GM23338 (cell line): ENCODE measurements around the gene ATP6V1F. TPM values are rescaled to one million over a fixed set of nuclear protein-coding genes. Genes with fewer than 3 reads are reported as not detected.
A peak's percentile ranks its signal among the peaks of the same experiment; 100 is the strongest.

ENCODE experiments used
- ATAC-seq: fragments of 200-7000 bp; cut with Tn5 transposase; 3 replicates; pipeline ENCODE4 v1.9.1; 2020
- DNase-seq: peaks from one replicate; pipeline ENCODE4 v3.0.0-alpha.2; 2015; ENCODE audit warnings: low spot score
- H2AFZ ChIP-seq: fragments of 200-600 bp; sonication (generic); 2 replicates; pipeline ENCODE4 v1.8.0; 2016; ENCODE audit warnings: antibody characterized with exemption, mild to moderate bottlenecking, moderate library complexity
- H3F3A ChIP-seq: fragments of 200-600 bp; sonication (generic); replicated peaks from 2 replicates; pipeline ENCODE4 v1.8.0; 2017; ENCODE audit warnings: antibody characterized with exemption, mixed run types, low read depth
- H3K27ac ChIP-seq: fragments of 200-600 bp; sonication (generic); 2 replicates; pipeline ENCODE4 v1.6.1; 2016; ENCODE audit warnings: low read depth
- H3K27me3 ChIP-seq: fragments of 200-600 bp; sonication (generic); 2 replicates; pipeline ENCODE4 v1.8.0; 2016; ENCODE audit warnings: mild to moderate bottlenecking, mixed run types, moderate library complexity; ENCODE audit not compliant: insufficient read depth
- H3K36me3 ChIP-seq: fragments of 200-600 bp; sonication (generic); 2 replicates; pipeline ENCODE4 v1.8.0; 2016; ENCODE audit warnings: mild to moderate bottlenecking; ENCODE audit not compliant: insufficient read depth
- H3K4me1 ChIP-seq: fragments of 200-600 bp; sonication (generic); 2 replicates; pipeline ENCODE4 v1.8.0; 2016; ENCODE audit warnings: mild to moderate bottlenecking, moderate library complexity; ENCODE audit not compliant: insufficient read depth
- H3K4me2 ChIP-seq: fragments of 200-600 bp; sonication (generic); 2 replicates; pipeline ENCODE4 v1.7.1; 2017; ENCODE audit warnings: mixed run types
- H3K4me3 ChIP-seq: fragments of 200-600 bp; sonication (generic); 2 replicates; pipeline ENCODE4 v1.6.1; 2016; ENCODE audit warnings: mixed run types
- H3K79me2 ChIP-seq: fragments of 200-600 bp; sonication (generic); replicated peaks from 2 replicates; pipeline ENCODE4 v1.8.0; 2017; ENCODE audit warnings: mild to moderate bottlenecking; ENCODE audit not compliant: insufficient read depth
- H3K9me2 ChIP-seq: fragments of 200-600 bp; sonication (generic); 2 replicates; pipeline ENCODE4 v1.8.0; 2017; ENCODE audit not compliant: insufficient read depth
- H4K20me1 ChIP-seq: fragments of 200-600 bp; sonication (generic); replicated peaks from 2 replicates; pipeline ENCODE4 v1.8.0; 2017; ENCODE audit warnings: mild to moderate bottlenecking; ENCODE audit not compliant: insufficient read depth
- H3K27ac Mint-ChIP-seq: 2 replicates; pipeline ENCODE4 v1.8.0; 2020; ENCODE audit warnings: inconsistent platforms, mild to moderate bottlenecking, moderate library complexity, mixed read lengths
- H3K27me3 Mint-ChIP-seq: 3 replicates; pipeline ENCODE4 v1.8.0; 2022; ENCODE audit warnings: low read depth, mild to moderate bottlenecking, moderate library complexity, mixed read lengths, inconsistent platforms; ENCODE audit not compliant: insufficient read depth, poor library complexity
- H3K36me3 Mint-ChIP-seq: 3 replicates; pipeline ENCODE4 v1.8.0; 2021; ENCODE audit warnings: low read depth, mild to moderate bottlenecking, inconsistent platforms, moderate library complexity, mixed read lengths
- H3K4me1 Mint-ChIP-seq: 3 replicates; pipeline ENCODE4 v1.8.0; 2020; ENCODE audit warnings: mild to moderate bottlenecking, inconsistent platforms, mixed read lengths
- H3K4me3 Mint-ChIP-seq: 3 replicates; pipeline ENCODE4 v1.8.0; 2021; ENCODE audit warnings: moderate library complexity, mild to moderate bottlenecking, inconsistent platforms, mixed read lengths
- H3K9me3 Mint-ChIP-seq: 3 replicates; pipeline ENCODE4 v1.8.0; 2020; ENCODE audit warnings: moderate library complexity, mild to moderate bottlenecking, inconsistent platforms, mixed read lengths
- EZH2 ChIP-seq: fragments of 200-600 bp; sonication (generic); IDR thresholded peaks from one replicate; pipeline ENCODE4 v1.8.0; 2017; ENCODE audit warnings: antibody characterized with exemption, mild to moderate bottlenecking, low read depth; ENCODE audit not compliant: unreplicated experiment
- EZH2phosphoT487 ChIP-seq: fragments of 200-600 bp; sonication (generic); IDR thresholded peaks from one replicate; pipeline ENCODE4 v1.8.1; 2018; ENCODE audit warnings: antibody characterized with exemption; ENCODE audit not compliant: unreplicated experiment
- JUNB ChIP-seq: IDR thresholded peaks from one replicate; pipeline ENCODE4 v1.6.1; 2016; ENCODE audit warnings: antibody characterized with exemption; ENCODE audit not compliant: unreplicated experiment
- ZNF114 ChIP-seq: fragments of 250-450 bp; sonication (Bioruptor Pico); IDR thresholded peaks from 2 replicates; pipeline ENCODE4 v1.5.0; 2020; ENCODE audit warnings: mild to moderate bottlenecking, moderate library complexity
- ZNF331 ChIP-seq: fragments of 250-450 bp; sonication (Bioruptor Pico); IDR thresholded peaks from 2 replicates; pipeline ENCODE4 v1.5.0; 2020; ENCODE audit warnings: low read depth, mild to moderate bottlenecking, moderate library complexity
- ZNF462 ChIP-seq: fragments of 250-450 bp; sonication (Bioruptor Pico); IDR thresholded peaks from 2 replicates; pipeline ENCODE4 v1.5.0; 2020; ENCODE audit warnings: mild to moderate bottlenecking, moderate library complexity
- polyA plus RNA-seq: library from polyadenylated mRNA; unstranded; fragments of >200 nt; fragmentation: Nextera tagmentation; extraction: Ambion mirVana; gene quantifications from 2 replicates; pipeline ENCODE4 v1.2.1, GENCODE V29; 2016
- total RNA-seq: library from RNA; depleted of rRNA; stranded (reverse); fragments of >200 nt; shearing (Covaris generic); gene quantifications from 2 replicates; pipeline ENCODE4 v1.2.3, GENCODE V29; 2014
- TF ChIP-seq, protein P1 (sequence below): IDR thresholded peaks from 2 replicates; pipeline ENCODE4 v1.6.1; 2016; ENCODE audit warnings: antibody characterized with exemption
- TF ChIP-seq, protein P2 (sequence below): IDR thresholded peaks from one replicate; pipeline ENCODE4 v1.6.1; 2018; ENCODE audit warnings: antibody characterized with exemption; ENCODE audit not compliant: unreplicated experiment

The ATP6V1F gene
- total and polyA plus RNA-seq, 2 experiments from 2014 or later, result 66.5 to 271 TPM

DNA sequence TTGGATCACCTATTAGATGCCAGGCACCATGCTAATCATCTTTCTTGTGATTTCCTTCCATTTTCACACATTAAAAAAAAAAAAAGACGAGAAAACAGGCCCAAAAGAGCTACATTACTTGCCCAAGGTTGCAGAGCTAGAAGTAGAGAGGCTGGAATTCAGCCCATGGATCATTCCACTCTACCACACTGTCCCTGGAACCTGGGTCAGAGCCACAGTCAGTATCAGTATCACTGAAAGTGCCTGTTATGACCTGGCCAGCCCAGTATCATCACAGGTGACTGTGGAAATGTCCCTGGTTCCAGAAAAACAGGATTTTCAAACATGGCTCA is 35.8 kb upstream of the ATP6V1F start (continued):
- TF ChIP-seq ZNF462 (CRISPR knock-in tag), result no peak
- no peak for TF ChIP-seq JUNB
- TF ChIP-seq EZH2, result no peak
- no peak for TF ChIP-seq EZH2phosphoT487
- TF ChIP-seq, protein P1, sequence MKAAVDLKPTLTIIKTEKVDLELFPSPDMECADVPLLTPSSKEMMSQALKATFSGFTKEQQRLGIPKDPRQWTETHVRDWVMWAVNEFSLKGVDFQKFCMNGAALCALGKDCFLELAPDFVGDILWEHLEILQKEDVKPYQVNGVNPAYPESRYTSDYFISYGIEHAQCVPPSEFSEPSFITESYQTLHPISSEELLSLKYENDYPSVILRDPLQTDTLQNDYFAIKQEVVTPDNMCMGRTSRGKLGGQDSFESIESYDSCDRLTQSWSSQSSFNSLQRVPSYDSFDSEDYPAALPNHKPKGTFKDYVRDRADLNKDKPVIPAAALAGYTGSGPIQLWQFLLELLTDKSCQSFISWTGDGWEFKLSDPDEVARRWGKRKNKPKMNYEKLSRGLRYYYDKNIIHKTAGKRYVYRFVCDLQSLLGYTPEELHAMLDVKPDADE, result no peak

GRCh38 chr7:128827248-128827958 is 35.3 kb upstream of the ATP6V1F start:
- H3K9me2 ChIP-seq, result no peaks in the 10 kb centered on the region
- H3K4me2 ChIP-seq, result no peak overlapping the region; the same call in 1 of the 2 replicates
- H3K4me1 ChIP-seq, result peaks cover 12% of the 10 kb centered on the region; the same call in 1 of the 2 replicates
- no peaks in the 10 kb centered on the region for H3K79me2 ChIP-seq
- H3K27ac ChIP-seq, result no peak overlapping the region
- Mint-ChIP-seq H3K4me1 (peaks cover 27% of the 10 kb centered on the region), H3K27ac (no peak overlapping the region), H3K27me3 (peaks cover 41% of the 10 kb centered on the region), H3K36me3 (no peaks in the 10 kb centered on the region), H3K9me3 (no peaks in the 10 kb centered on the region), H3K4me3 (no peak overlapping the region)
- H3K36me3 ChIP-seq, result no peaks in the 10 kb centered on the region
- DNase-seq (no peak), ATAC-seq (peak; percentile 15)
- no peaks in the 10 kb centered on the region for H4K20me1 ChIP-seq
- no peak overlapping the region for H3K4me3 ChIP-seq
- H2AFZ ChIP-seq, result no peak overlapping the region
- H3F3A ChIP-seq, result 0 out of 2 replicates have a peak, but pooled peaks cover 3% of the 10 kb centered on the region
- H3K27me3 ChIP-seq, result peaks cover 39% of the 10 kb centered on the region
- TF ChIP-seq, protein P1, result no peak
- TF ChIP-seq, protein P2, sequence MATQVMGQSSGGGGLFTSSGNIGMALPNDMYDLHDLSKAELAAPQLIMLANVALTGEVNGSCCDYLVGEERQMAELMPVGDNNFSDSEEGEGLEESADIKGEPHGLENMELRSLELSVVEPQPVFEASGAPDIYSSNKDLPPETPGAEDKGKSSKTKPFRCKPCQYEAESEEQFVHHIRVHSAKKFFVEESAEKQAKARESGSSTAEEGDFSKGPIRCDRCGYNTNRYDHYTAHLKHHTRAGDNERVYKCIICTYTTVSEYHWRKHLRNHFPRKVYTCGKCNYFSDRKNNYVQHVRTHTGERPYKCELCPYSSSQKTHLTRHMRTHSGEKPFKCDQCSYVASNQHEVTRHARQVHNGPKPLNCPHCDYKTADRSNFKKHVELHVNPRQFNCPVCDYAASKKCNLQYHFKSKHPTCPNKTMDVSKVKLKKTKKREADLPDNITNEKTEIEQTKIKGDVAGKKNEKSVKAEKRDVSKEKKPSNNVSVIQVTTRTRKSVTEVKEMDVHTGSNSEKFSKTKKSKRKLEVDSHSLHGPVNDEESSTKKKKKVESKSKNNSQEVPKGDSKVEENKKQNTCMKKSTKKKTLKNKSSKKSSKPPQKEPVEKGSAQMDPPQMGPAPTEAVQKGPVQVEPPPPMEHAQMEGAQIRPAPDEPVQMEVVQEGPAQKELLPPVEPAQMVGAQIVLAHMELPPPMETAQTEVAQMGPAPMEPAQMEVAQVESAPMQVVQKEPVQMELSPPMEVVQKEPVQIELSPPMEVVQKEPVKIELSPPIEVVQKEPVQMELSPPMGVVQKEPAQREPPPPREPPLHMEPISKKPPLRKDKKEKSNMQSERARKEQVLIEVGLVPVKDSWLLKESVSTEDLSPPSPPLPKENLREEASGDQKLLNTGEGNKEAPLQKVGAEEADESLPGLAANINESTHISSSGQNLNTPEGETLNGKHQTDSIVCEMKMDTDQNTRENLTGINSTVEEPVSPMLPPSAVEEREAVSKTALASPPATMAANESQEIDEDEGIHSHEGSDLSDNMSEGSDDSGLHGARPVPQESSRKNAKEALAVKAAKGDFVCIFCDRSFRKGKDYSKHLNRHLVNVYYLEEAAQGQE, result no peak
- TF ChIP-seq EZH2, result no peak
- no peak for TF ChIP-seq ZNF114 (CRISPR knock-in tag)
- no peak for TF ChIP-seq ZNF331 (CRISPR knock-in tag)
